ENCODE data around the gene ALK.
A peak's percentile ranks its signal among the peaks of the same experiment; 100 is the strongest.

The ALK gene

GRCh38 chr2:29923110-29923721 lies 1.8 kb upstream of the ALK start:
- H3K27ac ChIP-seq: no peak overlapping the region
- peak; percentile 90 for TF ChIP-seq CTCF (conservative IDR thresholded peaks at IDR 0.05)
- TF ChIP-seq ZFX (IDR thresholded peaks at IDR 0.05): no peak

GRCh38 chr2:29922605-29923004 lies 1.2 kb upstream of the ALK start:
- no peak overlapping the region for H3K27ac ChIP-seq
- TF ChIP-seq ZFX (IDR thresholded peaks at IDR 0.05): no peak
- no peak for TF ChIP-seq CTCF (conservative IDR thresholded peaks at IDR 0.05)

GRCh38 chr2:29920631-29921559 lies 491 bp downstream of the ALK start:
- TF ChIP-seq CTCF (conservative IDR thresholded peaks at IDR 0.05): no peak
- TF ChIP-seq ZFX (IDR thresholded peaks at IDR 0.05): no peak

GRCh38 chr2:29920130-29920577 lies 1.2 kb downstream of the ALK start:
- no peak for TF ChIP-seq CTCF (conservative IDR thresholded peaks at IDR 0.05)
- TF ChIP-seq ZFX (IDR thresholded peaks at IDR 0.05): no peak

More at GRCh38 chr2:29920631-29921559, 491 bp downstream of the ALK start:
- H3K27ac ChIP-seq: no peak overlapping the region

GRCh38 chr2:29918941-29919340 lies 2.4 kb downstream of the ALK start:
- no peak for TF ChIP-seq ZFX (IDR thresholded peaks at IDR 0.05)
- no peak for TF ChIP-seq CTCF (conservative IDR thresholded peaks at IDR 0.05)
- no peak overlapping the region for H3K27ac ChIP-seq

More at GRCh38 chr2:29920130-29920577, 1.2 kb downstream of the ALK start:
- H3K27ac ChIP-seq: no peak overlapping the region

- TF ChIP-seq ZFX (IDR thresholded peaks at IDR 0.05) (no peak), CTCF (conservative IDR thresholded peaks at IDR 0.05) (no peak)
- no peak overlapping the region for H3K27ac ChIP-seq
Observed at GRCh38 chr2:29917781-29918180, 3.6 kb downstream of the ALK start.

- TF ChIP-seq ZFX (IDR thresholded peaks at IDR 0.05) (no peak), CTCF (conservative IDR thresholded peaks at IDR 0.05) (no peak)
- H3K27ac ChIP-seq: no peak overlapping the region
Observed at GRCh38 chr2:29916571-29916970, 4.8 kb downstream of the ALK start.
